Lower lobe of right lung (tissue), 2 donors: ENCODE results near the gene ABTB2. TPM values are rescaled to one million over a fixed set of nuclear protein-coding genes. Genes with fewer than 3 reads are reported as not detected.

Source experiments
- ATAC-seq, 2 donors: fragments of 200-7000 bp; cut with Tn5 transposase; one replicate each; pipeline ENCODE4 v1.9.1; 2020 to 2022; ENCODE audit warnings: mild to moderate bottlenecking in 2 of 2, moderate library complexity in 2 of 2
- DNase-seq: peaks from one replicate; pipeline ENCODE4 v3.0.0-alpha.2; 2020
- H3K27ac ChIP-seq: fragments of 200-600 bp; one replicate; pipeline ENCODE4 v1.8.0; 2022
- H3K27me3 ChIP-seq: fragments of 200-600 bp; one replicate; pipeline ENCODE4 v1.8.0; 2022; ENCODE audit warnings: low read depth
- H3K36me3 ChIP-seq: fragments of 200-600 bp; one replicate; pipeline ENCODE4 v1.8.0; 2022; ENCODE audit warnings: mild to moderate bottlenecking
- H3K4me1 ChIP-seq: fragments of 200-600 bp; one replicate; pipeline ENCODE4 v1.8.0; 2022
- H3K4me3 ChIP-seq: fragments of 200-600 bp; one replicate; pipeline ENCODE4 v1.8.0; 2022; ENCODE audit warnings: mild to moderate bottlenecking
- H3K9me3 ChIP-seq: fragments of 200-600 bp; one replicate; pipeline ENCODE4 v1.8.0; 2022
- CTCF ChIP-seq: fragments of 200-600 bp; IDR thresholded peaks from one replicate; pipeline ENCODE4 v1.8.0; 2022; ENCODE audit warnings: antibody characterized with exemption, mild to moderate bottlenecking
- intact Hi-C: fragments of 100-400 bp; cut with DNase I; formaldehyde crosslinking; loops from one replicate; pipeline ENCODE4 v1.11.0; 2022
- total RNA-seq: library from RNA; stranded (reverse); fragmentation: NEBNext Ultra II Directional; extraction: Animal tissue kit (Norgen Biotek cat#: 25700); gene quantifications from one replicate; pipeline ENCODE4 v1.2.1, GENCODE V29; 2021
- donor health status: DM: no; HTN: yes; CAD: no; lungs with severe emphysema.

The ABTB2 gene
- total RNA-seq, 1 donor from 2014 or later: 2.7 TPM

- DNase-seq: no peak
- Histone ChIP-seq H3K27me3 (no peaks in the 10 kb centered on the region), H3K36me3 (no peaks in the 10 kb centered on the region), H3K9me3 (no peaks in the 10 kb centered on the region), H3K4me3 (no peak overlapping the region), H3K4me1 (peaks cover 33% of the 10 kb centered on the region), H3K27ac (no peak overlapping the region)
- TF ChIP-seq CTCF: no peak
- intact Hi-C loops: no loop called here
- no peak for ATAC-seq
These were observed 14.1 kb downstream of the ABTB2 start for GRCh38 chr11:34343686-34344085.

GRCh38 chr11:34343153-34343552 is 14.7 kb downstream of the ABTB2 start:
- Histone ChIP-seq H3K27ac (no peak overlapping the region), H3K4me1 (peaks cover 32% of the 10 kb centered on the region), H3K4me3 (no peak overlapping the region), H3K36me3 (no peaks in the 10 kb centered on the region), H3K27me3 (no peaks in the 10 kb centered on the region), H3K9me3 (no peaks in the 10 kb centered on the region)
- intact Hi-C loops: no loop called here
- ATAC-seq (no peak), DNase-seq (no peak)
- TF ChIP-seq CTCF: no peak

- peaks cover 31% of the 10 kb centered on the region for H3K4me1 ChIP-seq
- no peak overlapping the region for H3K27ac ChIP-seq
- DNase-seq (no peak), ATAC-seq (no peak)
- no peak overlapping the region for H3K4me3 ChIP-seq
- intact Hi-C loops: no loop called here
- no peaks in the 10 kb centered on the region for H3K27me3 ChIP-seq
- H3K9me3 ChIP-seq: no peaks in the 10 kb centered on the region
- TF ChIP-seq CTCF: no peak
- H3K36me3 ChIP-seq: no peaks in the 10 kb centered on the region
These were observed 15.8 kb downstream of the ABTB2 start for GRCh38 chr11:34341931-34342533.

- no peaks in the 10 kb centered on the region for H3K36me3 ChIP-seq
- DNase-seq (no peak), ATAC-seq (no peak)
- peaks cover 21% of the 10 kb centered on the region for H3K4me1 ChIP-seq
- H3K4me3 ChIP-seq: no peak overlapping the region
- intact Hi-C loops: no loop called here
- H3K27ac ChIP-seq: no peak overlapping the region
- no peaks in the 10 kb centered on the region for H3K27me3 ChIP-seq
- no peak for TF ChIP-seq CTCF
- no peaks in the 10 kb centered on the region for H3K9me3 ChIP-seq
These were observed 16.7 kb downstream of the ABTB2 start for GRCh38 chr11:34341096-34341495.

- Histone ChIP-seq H3K36me3 (no peaks in the 10 kb centered on the region), H3K27me3 (no peaks in the 10 kb centered on the region), H3K4me1 (peaks cover 18% of the 10 kb centered on the region), H3K4me3 (no peak overlapping the region), H3K9me3 (no peaks in the 10 kb centered on the region), H3K27ac (no peak overlapping the region)
- no peak for ATAC-seq
- TF ChIP-seq CTCF: no peak
- DNase-seq: no peak
- intact Hi-C loops: no loop called here
These were observed 17.2 kb downstream of the ABTB2 start for GRCh38 chr11:34340653-34341052.
